Fibroblast of villous mesenchyme (primary cell): Measurements from ENCODE around the gene MRPS31. TPM values are rescaled to one million over a fixed set of nuclear protein-coding genes. Genes with fewer than 3 reads are reported as not detected.
A peak's percentile ranks its signal among the peaks of the same experiment; 100 is the strongest.

Source experiments
- DNase-seq: peaks from one replicate; pipeline ENCODE4 v3.0.0-alpha.2; 2010; ENCODE audit warnings: low read depth
- H3K4me3 ChIP-seq: 2 replicates; pipeline ENCODE4 v1.5.1; 2011; ENCODE audit warnings: low read depth, mild to moderate bottlenecking, low read length
- total RNA-seq: library from RNA; depleted of rRNA; stranded (reverse); fragments of >200 nt; gene quantifications from 2 replicates; pipeline ENCODE4 v1.2.3, GENCODE V29; 2012
- TF ChIP-seq, protein P1 (sequence below): IDR thresholded peaks from 2 replicates; pipeline ENCODE4 v1.5.1; 2012; ENCODE audit warnings: low read depth, mild to moderate bottlenecking, low read length; ENCODE audit not compliant: insufficient read depth

Gene MRPS31
- total RNA-seq = 14.5 and 18.1 TPM in 2 replicates

DNA sequence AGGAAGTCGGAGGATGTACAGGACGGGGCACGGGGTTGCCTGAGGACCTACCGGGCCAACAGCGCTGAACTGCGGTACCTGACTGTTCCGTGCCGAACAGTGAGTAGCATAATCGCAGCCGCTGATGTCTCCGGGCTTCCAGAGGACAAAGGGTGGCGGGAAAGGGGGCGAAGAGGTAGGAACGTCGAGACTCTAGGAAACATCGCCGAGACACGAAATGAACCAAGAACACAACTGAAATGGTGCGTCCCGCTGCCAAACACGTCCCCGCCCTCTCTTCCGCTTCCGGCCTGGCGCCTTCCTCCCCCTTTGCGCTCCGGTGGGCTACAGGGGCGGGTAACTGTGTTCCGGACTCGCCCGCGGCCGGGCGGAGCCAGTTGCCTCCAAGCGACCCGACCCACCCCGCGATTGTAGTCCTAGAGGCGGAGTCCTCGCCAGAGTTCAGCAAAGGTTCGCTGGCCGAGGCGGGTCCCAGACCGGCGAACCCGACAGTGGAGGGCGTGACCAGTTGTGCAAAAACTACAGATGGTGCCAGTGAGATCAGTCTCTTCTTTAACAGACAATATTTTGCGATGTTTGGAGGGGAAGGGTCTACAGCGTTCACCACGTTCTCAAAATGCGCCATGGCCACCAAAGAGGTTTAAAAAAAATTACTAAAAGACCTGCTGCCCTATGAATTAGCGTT lies at the start of gene MRPS31:
TSS of gene MRPS31 (minus strand) at position 257 of the 685 bp plus-strand sequence. CDS start at position 203, 54 bp downstream.
- DNase-seq = peak; percentile 97
- TF ChIP-seq, protein P1, sequence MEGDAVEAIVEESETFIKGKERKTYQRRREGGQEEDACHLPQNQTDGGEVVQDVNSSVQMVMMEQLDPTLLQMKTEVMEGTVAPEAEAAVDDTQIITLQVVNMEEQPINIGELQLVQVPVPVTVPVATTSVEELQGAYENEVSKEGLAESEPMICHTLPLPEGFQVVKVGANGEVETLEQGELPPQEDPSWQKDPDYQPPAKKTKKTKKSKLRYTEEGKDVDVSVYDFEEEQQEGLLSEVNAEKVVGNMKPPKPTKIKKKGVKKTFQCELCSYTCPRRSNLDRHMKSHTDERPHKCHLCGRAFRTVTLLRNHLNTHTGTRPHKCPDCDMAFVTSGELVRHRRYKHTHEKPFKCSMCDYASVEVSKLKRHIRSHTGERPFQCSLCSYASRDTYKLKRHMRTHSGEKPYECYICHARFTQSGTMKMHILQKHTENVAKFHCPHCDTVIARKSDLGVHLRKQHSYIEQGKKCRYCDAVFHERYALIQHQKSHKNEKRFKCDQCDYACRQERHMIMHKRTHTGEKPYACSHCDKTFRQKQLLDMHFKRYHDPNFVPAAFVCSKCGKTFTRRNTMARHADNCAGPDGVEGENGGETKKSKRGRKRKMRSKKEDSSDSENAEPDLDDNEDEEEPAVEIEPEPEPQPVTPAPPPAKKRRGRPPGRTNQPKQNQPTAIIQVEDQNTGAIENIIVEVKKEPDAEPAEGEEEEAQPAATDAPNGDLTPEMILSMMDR = peak; percentile 3

DNA sequence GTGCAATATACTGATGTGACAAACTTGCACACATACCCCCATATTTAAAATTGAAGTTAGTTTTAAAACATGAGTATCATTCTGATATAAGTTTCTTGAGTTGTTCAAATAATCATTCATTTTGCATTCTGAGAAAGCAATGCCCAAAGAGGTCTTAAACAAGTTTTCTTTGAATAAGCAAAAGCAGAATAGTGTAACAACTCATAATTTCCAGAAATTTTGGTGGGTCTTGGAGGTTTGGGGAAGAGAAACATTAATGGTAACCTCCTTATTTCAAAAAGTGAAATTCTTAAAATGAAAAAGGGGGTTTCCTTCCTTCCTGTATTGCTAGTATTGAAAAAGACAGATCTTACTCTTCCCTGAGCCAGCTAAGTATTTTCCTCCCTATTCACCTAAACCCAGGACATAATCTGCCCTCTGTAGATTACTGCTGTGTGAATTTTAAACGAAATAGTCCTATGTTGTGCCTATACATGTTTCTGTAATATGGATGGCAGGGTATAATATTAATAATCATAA lies 48.9 kb upstream of the MRPS31 start:
- DNase-seq = no peak
- TF ChIP-seq, protein P1 = no peak
- no peak overlapping the region for H3K4me3 ChIP-seq

More for the DNA sequence above, at the start of gene MRPS31:
- peak within 1 kb of the TSS; percentile 99 for H3K4me3 ChIP-seq

DNA sequence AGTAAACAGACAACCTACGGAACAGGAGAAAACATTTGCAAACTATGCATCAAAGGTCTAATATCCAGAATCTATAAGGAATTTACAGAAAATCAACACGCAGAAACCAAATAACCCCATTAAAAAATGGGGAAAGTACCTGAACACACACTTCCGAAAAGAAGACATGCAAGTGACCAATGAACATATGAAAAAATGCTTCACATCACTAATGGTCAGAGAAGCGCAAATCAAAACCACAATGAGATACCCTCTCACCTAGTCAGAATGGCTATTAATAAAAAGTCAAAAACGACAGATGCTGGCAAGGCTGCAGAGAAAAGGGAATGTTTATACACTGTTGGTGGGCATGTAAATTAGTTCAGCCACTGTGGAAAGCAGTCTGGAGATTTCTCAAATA lies 47.9 kb upstream of the MRPS31 start:
- H3K4me3 ChIP-seq = no peak overlapping the region
- TF ChIP-seq, protein P1 = no peak
- DNase-seq = no peak

DNA sequence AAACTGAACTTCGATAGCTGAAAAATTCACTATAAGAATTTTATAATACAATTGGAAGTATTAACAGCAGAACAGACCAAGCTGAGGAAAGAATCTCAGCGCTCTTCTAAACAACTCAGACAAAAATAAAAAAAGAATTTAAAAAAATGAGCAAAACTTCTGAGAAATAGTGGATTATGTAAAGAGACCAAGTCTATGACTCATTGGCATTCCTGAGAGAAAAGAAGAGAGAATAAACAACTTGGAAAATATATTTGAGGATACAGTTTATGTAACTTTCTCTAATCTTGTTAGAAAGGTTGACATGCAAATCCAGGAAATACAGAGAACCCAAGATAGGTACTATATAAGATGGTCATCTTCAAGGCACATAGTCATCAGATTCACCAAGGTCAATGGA lies 43.8 kb upstream of the MRPS31 start:
- no peak overlapping the region for H3K4me3 ChIP-seq
- TF ChIP-seq, protein P1 = no peak
- DNase-seq = peak; percentile 12

DNA sequence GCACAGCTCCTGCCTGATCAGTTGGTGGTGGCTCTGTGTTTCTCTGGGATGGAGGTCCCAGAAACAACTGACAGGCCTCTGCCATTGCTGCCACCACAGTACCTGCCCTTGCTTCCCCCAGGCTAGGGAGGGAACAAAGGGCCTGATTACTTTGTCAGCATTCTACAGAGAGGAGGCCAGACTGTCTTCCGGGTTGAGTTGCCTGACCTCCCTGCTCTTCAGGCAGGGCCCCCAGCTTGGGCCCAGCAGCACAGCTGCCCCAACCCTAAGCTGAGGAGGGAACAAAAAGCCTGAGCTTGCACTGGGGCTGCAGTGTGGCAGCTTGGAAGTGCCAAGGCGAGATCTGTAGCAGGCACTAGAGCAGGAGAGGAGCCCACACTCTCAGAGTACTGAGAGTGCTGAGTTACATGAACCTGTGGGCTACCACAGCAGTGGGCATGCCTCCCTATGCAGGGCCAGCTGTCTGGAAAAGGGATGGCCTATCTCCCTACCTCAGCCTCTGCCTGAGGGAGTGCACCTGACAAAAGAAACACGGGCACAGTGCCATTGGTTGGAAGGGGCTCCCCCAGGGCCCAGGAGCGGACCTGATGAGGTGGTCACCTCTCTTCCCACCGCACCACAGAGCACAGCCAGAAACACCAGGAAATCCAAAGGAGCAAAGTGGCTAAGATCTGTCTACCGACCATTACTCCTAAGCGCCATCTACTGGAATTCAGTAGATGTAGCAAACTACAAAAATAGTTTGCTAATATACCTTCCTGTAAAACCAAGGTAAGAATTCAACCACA lies 42.9 kb upstream of the MRPS31 start:
- TF ChIP-seq, protein P1 = peak; percentile 76
- no peak overlapping the region for H3K4me3 ChIP-seq
- peak; percentile 56 for DNase-seq

DNA sequence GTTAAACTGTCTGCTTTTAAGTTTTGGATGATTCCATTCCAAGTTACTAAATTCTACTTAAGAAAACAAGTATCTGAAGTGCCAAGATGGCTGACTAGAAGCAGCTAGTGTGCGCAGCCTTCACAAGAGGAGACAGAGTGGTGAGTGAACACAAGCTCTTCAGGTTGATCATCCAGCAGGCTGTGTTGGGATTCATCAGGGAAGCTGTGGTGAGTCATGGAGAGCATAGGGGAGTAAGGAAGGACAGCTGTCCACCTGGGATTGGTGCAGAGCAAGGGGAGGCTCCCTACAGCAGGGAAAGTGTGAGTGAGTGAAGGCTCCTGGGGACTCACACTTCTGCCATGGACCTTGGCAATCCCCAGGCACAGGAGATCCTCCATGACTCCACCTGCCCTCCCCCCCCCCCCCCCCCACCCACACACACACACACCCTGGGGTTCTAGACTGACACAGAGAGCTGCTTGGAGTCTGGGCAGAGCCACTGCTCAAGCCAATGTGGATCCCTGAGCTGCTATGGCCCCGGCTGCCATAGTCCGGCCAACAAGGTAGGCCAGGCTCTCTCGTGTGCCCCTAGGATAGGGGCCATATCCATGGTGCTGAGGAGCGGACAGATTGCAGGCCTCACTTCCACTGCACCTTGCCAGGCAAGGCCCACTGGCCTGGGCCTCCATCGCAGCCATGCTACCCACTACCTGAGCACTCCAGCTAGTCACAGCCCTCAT lies 41.9 kb upstream of the MRPS31 start:
- TF ChIP-seq, protein P1 = no peak
- H3K4me3 ChIP-seq = no peak overlapping the region
- DNase-seq = peak; percentile 12
